ENCODE data around the gene HYDIN.
"Not testable (repeated sequence)": the region's sequence is repeated elsewhere in the genome, so short reads cannot be mapped to it uniquely, and the experiment has no call there.

Gene HYDIN

GRCh38 chr16:70922164-70922563 lies 308.4 kb downstream of the HYDIN start:
- not testable (repeated sequence) for H3K4me3 ChIP-seq (ENCODE audit: control insufficient read depth, low read depth, low read length); DNase-seq (ENCODE audit: low read depth)

GRCh38 chr16:70920661-70921060 lies 309.9 kb downstream of the HYDIN start:
- not testable (repeated sequence) for DNase-seq (ENCODE audit: low read depth); H3K4me3 ChIP-seq (ENCODE audit: control insufficient read depth, low read depth, low read length)

- not testable (repeated sequence) for H3K4me3 ChIP-seq (ENCODE audit: control insufficient read depth, low read depth, low read length); DNase-seq (ENCODE audit: low read depth)
These were observed 342.3 kb downstream of the HYDIN start for GRCh38 chr16:70888208-70888607.

- not testable (repeated sequence) for H3K4me3 ChIP-seq (ENCODE audit: control insufficient read depth, low read depth, low read length); DNase-seq (ENCODE audit: low read depth)
These were observed 345.9 kb downstream of the HYDIN start for GRCh38 chr16:70884652-70885051.

GRCh38 chr16:70882311-70882710 lies 348.2 kb downstream of the HYDIN start:
- not testable (repeated sequence) for DNase-seq (ENCODE audit: low read depth); H3K4me3 ChIP-seq (ENCODE audit: control insufficient read depth, low read depth, low read length)

- peak; percentile 1 for DNase-seq (ENCODE audit: low read depth)
- not testable (repeated sequence) for H3K4me3 ChIP-seq (ENCODE audit: control insufficient read depth, low read depth, low read length)
These were observed 352.6 kb downstream of the HYDIN start for GRCh38 chr16:70877895-70878294.

GRCh38 chr16:70876442-70876841 lies 354.1 kb downstream of the HYDIN start:
- H3K4me3 ChIP-seq (ENCODE audit: control insufficient read depth, low read depth, low read length): not testable (repeated sequence)

GRCh38 chr16:70864698-70865097 lies 365.8 kb downstream of the HYDIN start:
- not testable (repeated sequence) for H3K4me3 ChIP-seq (ENCODE audit: control insufficient read depth, low read depth, low read length); DNase-seq (ENCODE audit: low read depth)

More at GRCh38 chr16:70876442-70876841, 354.1 kb downstream of the HYDIN start:
- DNase-seq (ENCODE audit: low read depth): not testable (repeated sequence)

GRCh38 chr16:70861996-70862395 lies 368.5 kb downstream of the HYDIN start:
- DNase-seq (ENCODE audit: low read depth): not testable (repeated sequence)

GRCh38 chr16:70851299-70851698 lies 379.2 kb downstream of the HYDIN start:
- DNase-seq (ENCODE audit: low read depth): peak; percentile 11
- H3K4me3 ChIP-seq (ENCODE audit: control insufficient read depth, low read depth, low read length): not testable (repeated sequence)

More at GRCh38 chr16:70861996-70862395, 368.5 kb downstream of the HYDIN start:
- H3K4me3 ChIP-seq (ENCODE audit: control insufficient read depth, low read depth, low read length): not testable (repeated sequence)

- not testable (repeated sequence) for H3K4me3 ChIP-seq (ENCODE audit: control insufficient read depth, low read depth, low read length); DNase-seq (ENCODE audit: low read depth)
These were observed 406.9 kb downstream of the HYDIN start for GRCh38 chr16:70823498-70824118.

GRCh38 chr16:70822734-70823133 lies 407.8 kb downstream of the HYDIN start:
- H3K4me3 ChIP-seq (ENCODE audit: control insufficient read depth, low read depth, low read length); DNase-seq (ENCODE audit: low read depth): not testable (repeated sequence)

GRCh38 chr16:70818088-70818487 lies 412.4 kb downstream of the HYDIN start:
- DNase-seq (ENCODE audit: low read depth); H3K4me3 ChIP-seq (ENCODE audit: control insufficient read depth, low read depth, low read length): not testable (repeated sequence)

- H3K4me3 ChIP-seq (ENCODE audit: control insufficient read depth, low read depth, low read length): no peak overlapping the region
- TF ChIP-seq CTCF (conservative IDR thresholded peaks at IDR 0.05; ENCODE audit: control insufficient read depth, insufficient read depth, low read depth, low read length): no peak
These were observed 421.0 kb downstream of the HYDIN start for GRCh38 chr16:70809392-70810060.

More at GRCh38 chr16:70809392-70810060, 421.0 kb downstream of the HYDIN start:
- DNase-seq (ENCODE audit: low read depth): no peak

Data from fibroblast of mammary gland (primary cell).